Hepatocyte (in vitro differentiated cells): ENCODE measurements around the gene CRYGS. TPM values are rescaled to one million over a fixed set of nuclear protein-coding genes. Genes with fewer than 3 reads are reported as not detected.

ENCODE experiments used
- DNase-seq: peaks from one replicate; pipeline ENCODE4 v3.0.0-alpha.2; 2016; ENCODE audit warnings: low spot score
- H2AFZ ChIP-seq: fragments of 200-600 bp; sonication (generic); 2 replicates; pipeline ENCODE4 v1.6.0; 2016; ENCODE audit warnings: antibody characterized with exemption, mild to moderate bottlenecking
- H3K27ac ChIP-seq: fragments of 200-600 bp; sonication (generic); 2 replicates; pipeline ENCODE4 v1.5.1; 2016; ENCODE audit warnings: mild to moderate bottlenecking
- H3K27me3 ChIP-seq: fragments of 200-600 bp; sonication (generic); 2 replicates; pipeline ENCODE4 v1.6.1; 2016
- H3K36me3 ChIP-seq: fragments of 200-600 bp; sonication (generic); replicated peaks from 2 replicates; pipeline ENCODE4 v1.5.1; 2016; ENCODE audit warnings: low read depth; ENCODE audit not compliant: insufficient read depth
- H3K4me1 ChIP-seq: fragments of 200-600 bp; sonication (generic); 2 replicates; pipeline ENCODE4 v1.5.1; 2016; ENCODE audit warnings: mild to moderate bottlenecking, moderate library complexity; ENCODE audit not compliant: insufficient read depth
- H3K4me2 ChIP-seq: fragments of 200-600 bp; sonication (generic); 2 replicates; pipeline ENCODE4 v1.6.0; 2016
- H3K4me3 ChIP-seq: fragments of 200-600 bp; sonication (generic); 2 replicates; pipeline ENCODE4 v1.5.1; 2016; ENCODE audit warnings: mild to moderate bottlenecking
- H3K79me2 ChIP-seq: fragments of 200-600 bp; sonication (generic); 2 replicates; pipeline ENCODE4 v1.6.0; 2017; ENCODE audit warnings: mild to moderate bottlenecking
- H3K9me2 ChIP-seq: fragments of 200-600 bp; sonication (generic); replicated peaks from 2 replicates; pipeline ENCODE4 v1.6.0; 2017; ENCODE audit warnings: mild to moderate bottlenecking; ENCODE audit not compliant: insufficient read depth
- H3K9me3 ChIP-seq: fragments of 200-600 bp; sonication (generic); 2 replicates; pipeline ENCODE4 v1.5.1; 2016; ENCODE audit warnings: low read depth, mild to moderate bottlenecking
- H4K20me1 ChIP-seq: fragments of 200-600 bp; sonication (generic); 2 replicates; pipeline ENCODE4 v1.6.0; 2016; ENCODE audit warnings: mild to moderate bottlenecking; ENCODE audit not compliant: insufficient read depth, poor library complexity, severe bottlenecking
- EZH2 ChIP-seq: fragments of 200-600 bp; sonication (generic); IDR thresholded peaks from 2 replicates; pipeline ENCODE4 v1.6.1; 2016; ENCODE audit warnings: antibody characterized with exemption, mild to moderate bottlenecking, borderline replicate concordance
- EZH2phosphoT487 ChIP-seq: fragments of 200-600 bp; sonication (generic); IDR thresholded peaks from one replicate; pipeline ENCODE4 v1.6.1; 2018; ENCODE audit warnings: antibody characterized with exemption, mild to moderate bottlenecking, low read depth, moderate library complexity; ENCODE audit not compliant: unreplicated experiment, severe bottlenecking
- whole genome bisulfite sequencing: methylation state at CpG from one replicate; pipeline ENCODE4 v1.1.6; 2016; ENCODE audit warnings: low lambda C conversion rate; ENCODE audit errors: missing lambda C conversion rate; 5-methylcytosine and 5-hydroxymethylcytosine counted together
- polyA plus RNA-seq: library from polyadenylated mRNA; unstranded; fragments of >200 nt; fragmentation: Nextera tagmentation; extraction: Ambion mirVana; gene quantifications from 2 replicates; pipeline ENCODE4 v1.2.1, GENCODE V29; 2016
- total RNA-seq: library from RNA; depleted of rRNA; stranded (reverse); fragments of >200 nt; gene quantifications from 2 replicates; pipeline ENCODE4 v1.2.3, GENCODE V29; 2014
- TF ChIP-seq, protein P1 (sequence below): fragments of 200-600 bp; sonication (generic); IDR thresholded peaks from 2 replicates; pipeline ENCODE4 v1.5.1; 2016; ENCODE audit warnings: antibody characterized with exemption, mild to moderate bottlenecking; ENCODE audit not compliant: poor library complexity

Gene CRYGS
- total and polyA plus RNA-seq, 2 experiments from 2014 or later: 0.89 to 1.9 TPM

DNA sequence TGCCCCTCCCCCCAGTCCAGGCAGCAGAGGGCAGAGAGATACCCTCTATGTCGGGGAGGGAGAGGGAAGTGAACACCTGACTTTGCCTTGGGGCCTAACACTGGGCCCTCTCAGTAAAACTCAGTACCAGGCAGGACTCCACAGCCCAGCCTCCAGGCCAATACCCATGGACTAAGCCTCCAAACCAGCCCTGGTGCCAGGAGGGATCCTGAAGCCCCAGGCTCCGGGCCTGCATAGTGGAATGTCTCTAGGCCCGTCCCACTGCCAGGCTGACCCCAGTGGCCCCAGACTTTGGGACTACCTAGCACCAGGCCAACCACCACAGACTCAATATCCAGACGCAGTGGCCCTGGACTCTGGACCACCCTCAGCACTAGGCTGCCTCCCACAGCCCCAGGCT is 46.6 kb downstream of the CRYGS start:
- Histone ChIP-seq H3K4me1 (peaks cover 10% of the 10 kb centered on the region), H4K20me1 (no peaks in the 10 kb centered on the region), H3K4me3 (no peak overlapping the region), H3K9me2 (no peaks in the 10 kb centered on the region), H3K4me2 (no peak overlapping the region), H2AFZ (no peak overlapping the region), H3K79me2 (no peaks in the 10 kb centered on the region), H3K27ac (no peak overlapping the region), H3K27me3 (no peaks in the 10 kb centered on the region), H3K36me3 (no peaks in the 10 kb centered on the region), H3K9me3 (no peaks in the 10 kb centered on the region)
- no peak for TF ChIP-seq EZH2
- no peak for TF ChIP-seq EZH2phosphoT487
- TF ChIP-seq, protein P1, sequence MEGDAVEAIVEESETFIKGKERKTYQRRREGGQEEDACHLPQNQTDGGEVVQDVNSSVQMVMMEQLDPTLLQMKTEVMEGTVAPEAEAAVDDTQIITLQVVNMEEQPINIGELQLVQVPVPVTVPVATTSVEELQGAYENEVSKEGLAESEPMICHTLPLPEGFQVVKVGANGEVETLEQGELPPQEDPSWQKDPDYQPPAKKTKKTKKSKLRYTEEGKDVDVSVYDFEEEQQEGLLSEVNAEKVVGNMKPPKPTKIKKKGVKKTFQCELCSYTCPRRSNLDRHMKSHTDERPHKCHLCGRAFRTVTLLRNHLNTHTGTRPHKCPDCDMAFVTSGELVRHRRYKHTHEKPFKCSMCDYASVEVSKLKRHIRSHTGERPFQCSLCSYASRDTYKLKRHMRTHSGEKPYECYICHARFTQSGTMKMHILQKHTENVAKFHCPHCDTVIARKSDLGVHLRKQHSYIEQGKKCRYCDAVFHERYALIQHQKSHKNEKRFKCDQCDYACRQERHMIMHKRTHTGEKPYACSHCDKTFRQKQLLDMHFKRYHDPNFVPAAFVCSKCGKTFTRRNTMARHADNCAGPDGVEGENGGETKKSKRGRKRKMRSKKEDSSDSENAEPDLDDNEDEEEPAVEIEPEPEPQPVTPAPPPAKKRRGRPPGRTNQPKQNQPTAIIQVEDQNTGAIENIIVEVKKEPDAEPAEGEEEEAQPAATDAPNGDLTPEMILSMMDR: no peak
- DNase-seq: no peak
- 92% methylated on average over 4 of the region's 4 CpGs for WGBS

DNA sequence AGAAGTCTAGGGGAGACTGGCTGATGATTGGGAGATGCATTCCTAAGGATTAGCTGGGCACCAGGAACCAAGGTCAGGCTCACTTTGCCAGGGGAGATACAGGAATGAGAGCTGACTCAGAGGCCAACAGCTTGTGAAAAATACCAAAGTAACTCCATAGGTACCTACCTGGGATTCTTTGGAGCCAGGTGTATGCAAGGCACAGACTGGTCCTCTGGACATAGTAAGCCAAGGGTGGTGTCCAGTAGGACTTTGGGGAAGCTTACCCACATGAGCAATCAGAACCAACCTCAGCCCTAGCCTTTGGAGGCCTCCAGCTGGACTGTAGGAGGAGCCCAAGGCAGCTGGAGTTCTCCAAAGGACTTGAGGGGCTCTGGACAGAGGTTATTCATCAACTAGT is 47.5 kb downstream of the CRYGS start:
- Histone ChIP-seq H2AFZ (no peak overlapping the region), H3K79me2 (no peaks in the 10 kb centered on the region), H3K27me3 (no peaks in the 10 kb centered on the region), H3K27ac (no peak overlapping the region), H3K4me3 (no peak overlapping the region), H3K9me3 (no peaks in the 10 kb centered on the region), H3K9me2 (no peaks in the 10 kb centered on the region), H3K4me1 (peaks cover 10% of the 10 kb centered on the region), H4K20me1 (no peaks in the 10 kb centered on the region), H3K36me3 (no peaks in the 10 kb centered on the region), H3K4me2 (no peak overlapping the region)
- no peak for DNase-seq
- TF ChIP-seq, protein P1: no peak
- TF ChIP-seq EZH2phosphoT487: no peak
- no peak for TF ChIP-seq EZH2

DNA sequence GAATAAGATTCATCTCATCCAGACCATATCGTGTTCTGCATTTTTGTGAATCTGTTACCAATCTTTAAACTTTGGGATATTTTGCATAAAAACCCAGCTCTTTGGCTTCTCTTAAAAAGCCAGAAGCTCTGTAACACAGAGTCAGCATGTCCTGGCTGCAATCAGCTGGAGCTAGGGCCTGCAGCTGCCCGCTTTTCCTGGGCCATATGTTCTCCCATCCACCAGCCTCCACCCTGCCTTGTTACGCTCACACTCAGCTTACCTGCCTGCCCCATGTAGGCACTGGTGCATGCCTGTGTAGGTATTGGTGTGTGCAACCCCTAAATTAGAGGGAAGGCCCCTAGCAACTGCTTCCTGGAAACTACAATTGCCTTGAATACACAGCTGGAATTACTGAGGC is 48.2 kb downstream of the CRYGS start:
- no peak for TF ChIP-seq EZH2phosphoT487
- no peak for TF ChIP-seq EZH2
- TF ChIP-seq, protein P1: no peak
- Histone ChIP-seq H3K4me1 (peaks cover 10% of the 10 kb centered on the region), H3K9me2 (no peaks in the 10 kb centered on the region), H3K79me2 (no peaks in the 10 kb centered on the region), H3K4me3 (no peak overlapping the region), H3K27ac (no peak overlapping the region), H3K36me3 (no peaks in the 10 kb centered on the region), H3K4me2 (no peak overlapping the region), H4K20me1 (no peaks in the 10 kb centered on the region), H2AFZ (no peak overlapping the region), H3K27me3 (peaks cover 2% of the 10 kb centered on the region), H3K9me3 (no peaks in the 10 kb centered on the region)
- DNase-seq: no peak
- WGBS: 91% methylated on average over 3 of the region's 3 CpGs
